Left lobe of liver (tissue), 2 donors: ENCODE measurements around the gene PRKAG3. TPM values are rescaled to one million over a fixed set of nuclear protein-coding genes. Genes with fewer than 3 reads are reported as not detected.
"Not testable (repeated sequence)": the region's sequence is repeated elsewhere in the genome, so short reads cannot be mapped to it uniquely, and the experiment has no call there.

Experiments used
- ATAC-seq: fragments of 200-7000 bp; cut with Tn5 transposase; one replicate; pipeline ENCODE4 v1.9.1; 2020; ENCODE audit warnings: mild to moderate bottlenecking, moderate library complexity
- DNase-seq: peaks from one replicate; pipeline ENCODE4 v3.0.0-alpha.2; 2020; ENCODE audit warnings: low spot score
- total RNA-seq: library from RNA; stranded (reverse); gene quantifications from one replicate; pipeline ENCODE4 v1.2.1, GENCODE V29; 2021
- donor health status: DM: no; HTN: no; CAD: no; lungs with moderate emphysema.
- donor health status: DM: no; HTN: yes; CAD: no.

The PRKAG3 gene
- total RNA-seq, 1 donor from 2014 or later, result not detected

DNA sequence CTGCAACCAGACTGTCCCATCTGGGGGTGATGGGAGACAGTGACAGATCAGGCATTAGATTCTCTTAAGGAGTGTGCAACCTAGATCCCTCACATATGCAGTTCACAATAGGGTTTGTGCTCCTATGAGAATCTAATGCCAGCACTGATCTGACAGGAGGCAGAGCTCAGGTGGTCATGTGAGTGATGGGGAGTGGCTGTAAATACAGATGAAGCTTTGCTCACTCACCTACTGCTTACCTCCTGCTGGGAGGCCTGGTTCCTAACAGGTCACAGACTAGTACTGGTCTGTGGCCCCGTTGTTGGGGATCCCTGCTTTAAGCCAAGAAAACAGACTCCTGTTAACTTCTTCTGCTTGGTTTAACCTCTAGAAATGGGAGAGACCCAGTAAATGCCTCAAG lies 46.5 kb downstream of the PRKAG3 start:
- no peak for ATAC-seq
- no peak for DNase-seq

DNA sequence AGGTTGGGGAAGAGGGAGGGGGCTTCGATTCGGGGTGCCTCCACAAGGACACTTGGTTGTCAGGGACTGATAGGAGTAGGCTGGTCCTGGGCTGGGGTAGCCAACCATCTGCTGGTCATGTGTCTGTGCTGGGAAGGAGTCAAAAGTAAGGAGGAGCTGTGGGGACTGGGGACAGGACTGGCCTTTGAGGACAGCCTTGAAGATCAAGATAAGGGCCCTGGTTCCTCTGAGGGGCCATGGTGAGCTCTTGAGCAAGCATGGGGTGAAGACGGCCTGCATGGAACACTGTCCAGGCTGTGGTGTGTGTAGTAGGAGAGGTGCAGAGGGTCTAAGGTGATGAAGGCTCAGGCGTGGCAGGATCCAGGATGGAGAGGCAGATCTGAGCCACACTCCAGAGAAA lies 47.9 kb downstream of the PRKAG3 start:
- DNase-seq, result no peak
- ATAC-seq, result no peak

DNA sequence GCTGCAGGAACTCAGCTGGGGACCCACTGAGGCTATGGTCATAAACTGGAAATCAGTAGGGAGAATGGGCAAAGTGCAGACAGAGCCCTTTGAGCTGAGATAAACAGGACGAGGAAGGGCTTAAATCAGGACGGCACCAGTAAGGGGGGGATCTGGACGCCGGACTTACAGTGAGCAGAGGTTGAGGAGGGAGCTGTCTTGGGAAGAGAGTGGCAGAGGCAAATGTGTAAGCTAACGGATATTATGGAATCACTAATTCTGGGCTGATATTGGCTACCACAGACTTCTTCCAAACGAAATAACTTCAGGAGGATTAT lies 49.1 kb downstream of the PRKAG3 start:
- no peak for DNase-seq

GRCh38 chr2:218781691-218782527 lies 49.7 kb downstream of the PRKAG3 start, which contains the start of gene CYP27A1:
Gene CYP27A1 (plus strand): TSS chr2:218782147. CDS start chr2:218782183, 36 bp downstream.
- peak; percentile 90 for DNase-seq
- peak; percentile 93 for ATAC-seq

More for the DNA sequence above, 49.1 kb downstream of the PRKAG3 start:
- ATAC-seq, result peak; percentile 65

GRCh38 chr2:218780851-218781690 lies 50.5 kb downstream of the PRKAG3 start:
- DNase-seq, result no peak
- ATAC-seq, result peak; percentile 31

DNA sequence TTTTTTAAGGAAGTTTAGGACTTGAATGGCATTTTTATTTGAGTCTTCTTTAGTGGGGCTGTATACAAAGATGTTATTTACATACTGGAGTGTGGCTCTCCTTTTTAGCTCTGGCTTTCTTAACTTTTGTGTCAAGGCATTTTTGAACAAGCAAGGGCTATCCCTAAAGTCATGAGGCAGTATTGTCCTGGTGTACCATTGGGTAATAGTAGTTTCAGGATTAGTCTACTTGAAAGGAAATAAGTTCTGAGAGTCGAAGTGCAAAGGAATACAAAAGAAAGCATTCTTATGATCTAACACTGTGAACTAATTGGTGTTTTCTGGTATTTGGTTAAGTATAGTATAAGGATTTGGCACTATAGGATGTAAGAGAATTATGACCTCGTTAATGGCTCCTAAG lies 51.6 kb downstream of the PRKAG3 start:
- no peak for DNase-seq
- ATAC-seq, result no peak

GRCh38 chr2:218777276-218777990 lies 54.2 kb downstream of the PRKAG3 start:
- no peak for DNase-seq
- no peak for ATAC-seq

DNA sequence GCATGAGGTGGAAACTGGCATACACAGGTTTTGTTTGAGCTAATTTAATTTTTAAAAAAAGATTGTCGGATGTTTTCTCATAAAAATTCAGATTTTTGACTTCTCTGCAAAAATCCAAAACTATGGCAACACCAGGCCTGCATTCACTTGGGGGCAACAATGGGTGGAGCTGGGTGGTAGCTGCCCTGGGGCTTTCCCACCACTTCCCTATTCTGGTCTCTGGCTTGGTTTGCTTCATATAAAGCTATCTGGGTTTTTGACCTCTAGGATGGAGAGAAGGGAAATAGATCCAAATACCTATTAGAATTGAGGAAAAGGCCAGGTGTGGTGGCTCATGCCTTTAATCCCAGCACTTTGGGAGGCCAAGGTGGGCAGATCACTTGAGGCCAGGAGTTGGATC lies 55.1 kb downstream of the PRKAG3 start:
- no peak for DNase-seq
- no peak for ATAC-seq

- DNase-seq (no peak), ATAC-seq (no peak)
Measured at GRCh38 chr2:218773881-218774280, 57.7 kb downstream of the PRKAG3 start.

DNA sequence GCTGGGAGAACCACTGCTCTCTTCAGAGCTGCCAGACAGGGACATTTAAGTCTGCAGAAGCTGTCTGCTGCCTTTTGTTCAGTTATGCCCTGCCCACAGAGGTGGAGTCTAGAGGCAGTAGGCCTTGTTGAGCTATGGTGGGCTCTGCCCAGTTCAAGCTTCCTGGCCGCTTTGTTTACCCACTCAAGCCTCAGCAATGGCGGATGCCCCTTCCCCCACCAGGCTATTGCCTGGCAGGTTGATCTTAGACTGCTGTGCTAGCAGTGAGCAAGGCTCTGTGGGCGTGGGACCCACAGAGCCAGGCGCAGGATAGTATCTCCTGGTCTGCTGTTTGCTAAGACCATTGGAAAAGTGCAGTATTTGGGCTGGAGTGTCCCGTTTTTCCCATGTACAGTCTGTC lies 58.8 kb downstream of the PRKAG3 start:
- ATAC-seq, result not testable (repeated sequence)

More for the DNA sequence above, 58.8 kb downstream of the PRKAG3 start:
- DNase-seq, result not testable (repeated sequence)

Other genes starting within 250 kb of the PRKAG3 start
- 0.43 TPM for gene PLCD4, start 223.9 kb downstream of the PRKAG3 start, total RNA-seq
- 9.8 TPM for gene ZNF142, start 172.2 kb downstream of the PRKAG3 start, total RNA-seq
- 38.7 TPM for gene BCS1L, start 172.1 kb downstream of the PRKAG3 start, total RNA-seq
- 9.0 TPM for gene RNF25, start 159.8 kb downstream of the PRKAG3 start, total RNA-seq
- gene STK36, start 159.7 kb downstream of the PRKAG3 start, total RNA-seq, result 16.0 TPM
- gene TTLL4, start 121.0 kb downstream of the PRKAG3 start, total RNA-seq, result 7.4 TPM
- 263 TPM for gene CYP27A1, start 49.7 kb downstream of the PRKAG3 start, total RNA-seq
- gene WNT6, start 28.0 kb upstream of the PRKAG3 start, total RNA-seq, result 0.28 TPM
- gene WNT10A, start 49.0 kb upstream of the PRKAG3 start, total RNA-seq, result not detected
- gene CDK5R2, start 127.9 kb upstream of the PRKAG3 start, total RNA-seq, result not detected
- gene FEV, start 153.4 kb upstream of the PRKAG3 start, total RNA-seq, result not detected
- not detected for gene CRYBA2, start 161.6 kb upstream of the PRKAG3 start, total RNA-seq
- 0.05 TPM for gene CFAP65, start 209.7 kb upstream of the PRKAG3 start, total RNA-seq
- 4.9 TPM for gene IHH, start 229.1 kb upstream of the PRKAG3 start, total RNA-seq